Activated naive CD8-positive, alpha-beta T cell treated with anti-CD3 and anti-CD28 coated beads, Interleukin-2, amount 50 U/mL, for 24 hours (primary cell): ENCODE data around the gene ZNF133.
"Not testable (repeated sequence)": the region's sequence is repeated elsewhere in the genome, so short reads cannot be mapped to it uniquely, and the experiment has no call there.

Experiments used
- ATAC-seq: fragments of 150-1000 bp; cut with Tn5 transposase; one replicate; pipeline ENCODE4 v1.10.0; 2021
- DNase-seq: peaks from one replicate; pipeline ENCODE4 v3.0.0; 2021
- H3K27ac Mint-ChIP-seq: one replicate; pipeline ENCODE4 v1.8.0; 2021; ENCODE audit warnings: mild to moderate bottlenecking, mixed read lengths
- H3K27me3 Mint-ChIP-seq: one replicate; pipeline ENCODE4 v1.8.0; 2021; ENCODE audit warnings: mixed read lengths
- H3K36me3 Mint-ChIP-seq: one replicate; pipeline ENCODE4 v1.8.0; 2021; ENCODE audit warnings: low read depth, mixed read lengths
- H3K4me1 Mint-ChIP-seq: one replicate; pipeline ENCODE4 v1.8.0; 2021; ENCODE audit warnings: mixed read lengths
- H3K4me3 Mint-ChIP-seq: one replicate; pipeline ENCODE4 v1.8.0; 2021; ENCODE audit warnings: mild to moderate bottlenecking, moderate library complexity, mixed read lengths
- H3K9me3 Mint-ChIP-seq: one replicate; pipeline ENCODE4 v1.8.0; 2021; ENCODE audit warnings: mixed read lengths

The ZNF133 gene

DNA sequence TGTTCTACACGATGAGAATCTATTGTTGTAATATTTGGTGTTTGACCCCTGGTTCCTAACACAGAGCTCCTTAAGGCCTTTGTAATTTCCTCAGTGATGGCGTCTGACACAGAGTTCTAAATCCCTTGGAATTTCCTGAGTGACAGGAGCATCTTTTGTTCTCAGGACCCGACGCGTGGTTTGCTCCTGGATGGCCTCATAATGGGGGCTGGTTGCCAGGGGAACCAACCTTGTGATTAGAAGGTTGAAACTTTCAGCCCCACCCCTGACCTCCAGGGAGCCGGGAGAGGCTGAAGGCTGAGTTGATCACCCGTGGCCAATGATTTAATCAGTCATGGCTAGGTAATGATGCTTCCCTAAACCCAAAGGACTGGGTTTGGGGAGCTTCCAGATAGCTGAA lies 20.5 kb upstream of the ZNF133 start:
- Mint-ChIP-seq H3K9me3 (no peaks in the 10 kb centered on the region), H3K27me3 (peaks cover 14% of the 10 kb centered on the region), H3K4me3 (no peak overlapping the region), H3K4me1 (no peaks in the 10 kb centered on the region), H3K27ac (no peak overlapping the region), H3K36me3 (no peaks in the 10 kb centered on the region)
- ATAC-seq (no peak), DNase-seq (no peak)

DNA sequence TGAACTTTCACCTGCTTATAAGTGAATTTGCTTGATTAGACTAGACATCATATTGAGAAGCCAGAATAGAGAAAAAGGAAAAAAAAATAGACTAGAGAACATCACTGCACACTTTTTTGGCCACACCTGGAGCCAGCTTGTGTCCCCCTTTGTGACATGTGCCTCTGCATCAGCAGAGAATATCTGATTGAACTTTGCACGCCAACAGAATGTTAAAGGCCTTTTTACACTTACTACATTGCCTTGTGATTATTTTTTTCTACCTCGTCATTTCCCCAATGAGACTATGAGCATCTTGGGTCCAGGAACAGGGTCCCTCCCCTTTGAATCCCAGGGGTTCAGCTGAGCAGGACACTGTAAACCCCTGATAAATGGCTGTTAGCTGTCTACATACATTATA lies 17.2 kb upstream of the ZNF133 start:
- Mint-ChIP-seq H3K36me3 (no peaks in the 10 kb centered on the region), H3K27me3 (peaks cover 25% of the 10 kb centered on the region), H3K4me1 (no peaks in the 10 kb centered on the region), H3K27ac (no peak overlapping the region), H3K9me3 (no peaks in the 10 kb centered on the region), H3K4me3 (no peak overlapping the region)
- DNase-seq (no peak), ATAC-seq (no peak)

DNA sequence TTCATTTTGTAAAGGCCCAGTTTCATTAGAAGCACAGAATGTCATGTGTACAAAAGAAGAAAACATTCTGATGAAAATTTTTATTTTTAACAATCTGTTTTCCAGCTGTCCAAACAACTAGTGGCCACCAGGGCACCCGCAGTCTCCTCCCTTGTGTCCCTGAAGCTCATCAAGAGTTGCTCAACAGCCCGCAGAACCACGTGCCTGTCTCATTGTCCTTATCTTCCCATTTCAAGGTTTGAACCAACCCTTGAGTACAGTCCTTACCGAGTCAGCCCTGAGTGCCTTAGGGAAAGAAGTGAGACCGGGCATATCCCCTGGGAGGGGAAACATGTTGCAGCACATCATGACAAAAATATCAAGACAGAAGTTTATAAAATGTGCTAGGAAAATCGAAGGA lies 15.9 kb upstream of the ZNF133 start:
- H3K4me3 Mint-ChIP-seq: no peak overlapping the region
- peaks cover 28% of the 10 kb centered on the region for H3K27me3 Mint-ChIP-seq
- ATAC-seq (no peak), DNase-seq (no peak)
- H3K27ac Mint-ChIP-seq: no peak overlapping the region
- no peaks in the 10 kb centered on the region for H3K36me3 Mint-ChIP-seq
- H3K4me1 Mint-ChIP-seq: peaks cover 4% of the 10 kb centered on the region
- no peaks in the 10 kb centered on the region for H3K9me3 Mint-ChIP-seq

DNA sequence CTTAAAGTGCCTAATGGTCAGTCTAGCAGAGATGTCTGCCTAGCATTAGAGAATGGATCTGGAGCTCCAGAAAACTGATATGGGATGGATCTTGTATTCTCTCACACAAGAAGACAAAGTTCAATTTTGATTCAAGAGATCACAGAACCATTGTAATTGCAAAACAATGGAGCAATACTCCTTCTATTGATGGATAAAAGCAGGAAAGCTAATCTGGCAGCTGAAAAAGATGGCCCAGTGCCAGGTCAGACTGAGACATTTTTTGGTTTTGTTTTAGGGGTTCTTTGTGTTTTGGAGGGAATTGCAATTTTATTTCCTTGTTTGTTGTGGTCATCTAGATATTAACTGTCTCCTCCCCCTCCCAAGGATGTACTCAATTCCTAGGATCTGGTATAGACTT lies 14.6 kb upstream of the ZNF133 start:
- H3K4me3 Mint-ChIP-seq: no peak overlapping the region
- peaks cover 34% of the 10 kb centered on the region for H3K27me3 Mint-ChIP-seq
- DNase-seq: no peak
- no peaks in the 10 kb centered on the region for H3K9me3 Mint-ChIP-seq
- peaks cover 4% of the 10 kb centered on the region for H3K4me1 Mint-ChIP-seq
- H3K27ac Mint-ChIP-seq: no peak overlapping the region
- no peaks in the 10 kb centered on the region for H3K36me3 Mint-ChIP-seq
- no peak for ATAC-seq

GRCh38 chr20:18275960-18276359 lies 12.4 kb upstream of the ZNF133 start:
- H3K4me1 Mint-ChIP-seq, ATAC-seq, H3K9me3 Mint-ChIP-seq, DNase-seq, H3K36me3 Mint-ChIP-seq, H3K27ac Mint-ChIP-seq, H3K4me3 Mint-ChIP-seq: not testable (repeated sequence)
- H3K27me3 Mint-ChIP-seq: peaks cover 51% of the 10 kb centered on the region

DNA sequence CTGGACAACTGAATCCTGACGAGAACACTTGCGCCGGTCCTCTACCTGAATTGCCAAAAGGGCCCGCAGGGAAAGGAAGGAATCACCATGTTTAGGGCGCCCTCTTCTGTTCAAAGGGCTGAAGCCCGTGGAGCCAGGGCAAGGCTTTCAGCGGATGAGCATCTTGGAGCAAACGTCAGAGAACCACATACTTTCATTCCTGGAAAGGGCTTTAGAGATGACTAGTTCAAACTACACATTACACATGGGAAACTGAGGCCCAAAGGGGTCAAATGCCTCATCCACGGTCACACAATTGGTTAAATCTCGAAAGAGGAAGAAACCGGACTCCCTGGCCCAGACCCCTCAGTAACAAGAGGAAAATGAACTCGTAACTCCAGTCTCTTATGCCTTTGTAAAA lies 11.5 kb upstream of the ZNF133 start:
- H3K27ac Mint-ChIP-seq: no peak overlapping the region
- ATAC-seq (peak; percentile 76), DNase-seq (peak; percentile 67)
- H3K27me3 Mint-ChIP-seq: peaks cover 51% of the 10 kb centered on the region
- peaks cover 4% of the 10 kb centered on the region for H3K4me1 Mint-ChIP-seq
- H3K9me3 Mint-ChIP-seq: no peaks in the 10 kb centered on the region
- H3K36me3 Mint-ChIP-seq: no peaks in the 10 kb centered on the region
- no peak overlapping the region for H3K4me3 Mint-ChIP-seq

GRCh38 chr20:18279242-18279641 lies 9.1 kb upstream of the ZNF133 start:
- no peak overlapping the region for H3K27ac Mint-ChIP-seq
- DNase-seq (no peak), ATAC-seq (peak; percentile 68)
- H3K36me3 Mint-ChIP-seq: no peaks in the 10 kb centered on the region
- peaks cover 4% of the 10 kb centered on the region for H3K4me1 Mint-ChIP-seq
- peaks cover 55% of the 10 kb centered on the region for H3K27me3 Mint-ChIP-seq
- no peak overlapping the region for H3K4me3 Mint-ChIP-seq
- no peaks in the 10 kb centered on the region for H3K9me3 Mint-ChIP-seq

DNA sequence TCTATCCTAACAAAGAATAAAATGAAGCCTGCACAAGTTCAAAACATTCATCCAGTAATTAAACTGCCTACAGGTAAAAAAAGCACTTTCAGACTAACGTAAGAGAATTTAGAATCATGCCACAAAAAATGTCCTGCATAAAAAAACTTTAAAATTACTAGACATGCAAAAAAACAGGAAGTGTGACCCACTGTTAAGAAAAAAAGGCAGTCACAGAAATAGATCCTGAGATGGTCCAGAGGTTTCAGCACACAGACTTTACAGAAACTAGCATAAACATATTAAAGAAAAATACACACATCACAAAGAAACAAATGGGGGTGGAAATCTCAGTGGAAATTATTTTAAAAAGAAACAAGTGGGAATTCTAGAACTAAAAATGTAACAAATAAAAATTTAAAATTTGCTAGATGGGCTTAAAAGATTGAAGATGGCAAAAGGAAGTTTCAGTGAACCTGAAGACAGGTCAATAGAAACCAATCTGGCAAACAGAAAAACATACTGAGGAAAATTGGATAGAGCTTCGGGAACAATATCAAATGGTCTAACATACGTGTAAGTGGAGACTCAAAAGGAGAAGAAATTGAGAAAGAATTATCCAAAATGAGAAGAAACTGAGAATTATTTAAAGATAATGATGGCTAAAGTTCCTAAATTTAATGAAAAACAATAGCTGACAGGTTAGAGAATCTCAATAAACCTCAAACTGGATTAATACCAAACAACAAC lies 3.4 kb upstream of the ZNF133 start:
- Mint-ChIP-seq H3K4me1 (peaks cover 15% of the 10 kb centered on the region), H3K9me3 (peaks cover 17% of the 10 kb centered on the region), H3K4me3 (no peak overlapping the region), H3K36me3 (peaks cover 3% of the 10 kb centered on the region), H3K27ac (no peak overlapping the region), H3K27me3 (peaks cover 29% of the 10 kb centered on the region)
- no peak for ATAC-seq
- DNase-seq: no peak

DNA sequence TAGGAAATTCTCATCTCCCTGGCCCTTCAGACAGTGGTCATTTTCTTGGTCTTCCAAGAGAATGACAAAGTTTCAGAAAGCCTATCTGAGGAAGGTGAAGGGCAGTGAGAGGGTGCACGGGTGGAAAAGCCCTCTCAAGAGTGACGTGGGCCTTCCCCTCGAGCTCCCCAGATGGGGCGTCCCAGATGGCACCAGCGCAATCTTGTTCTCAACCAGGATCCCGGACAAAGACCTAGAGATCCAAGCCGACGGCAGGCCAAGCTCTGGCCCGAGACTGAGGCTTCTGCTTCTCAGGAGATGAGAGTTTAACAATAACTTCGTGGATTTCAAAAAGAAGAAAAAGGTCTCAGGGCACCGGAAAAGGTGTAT lies 797 bp upstream of the ZNF133 start:
- Mint-ChIP-seq H3K9me3 (peaks cover 17% of the 10 kb centered on the region), H3K4me1 (peaks cover 17% of the 10 kb centered on the region), H3K36me3 (peaks cover 21% of the 10 kb centered on the region), H3K27ac (peak overlapping the region; percentile 96), H3K4me3 (peak overlapping the region; percentile 98), H3K27me3 (peaks cover 15% of the 10 kb centered on the region)
- ATAC-seq (no peak), DNase-seq (no peak)

GRCh38 chr20:18288749-18289267 lies 481 bp downstream of the ZNF133 start:
- Mint-ChIP-seq H3K4me3 (peak overlapping the region; percentile 98), H3K9me3 (peaks cover 17% of the 10 kb centered on the region), H3K27me3 (peaks cover 11% of the 10 kb centered on the region), H3K4me1 (peaks cover 17% of the 10 kb centered on the region), H3K36me3 (peaks cover 25% of the 10 kb centered on the region), H3K27ac (peak overlapping the region; percentile 96)
- DNase-seq (no peak), ATAC-seq (peak; percentile 16)

DNA sequence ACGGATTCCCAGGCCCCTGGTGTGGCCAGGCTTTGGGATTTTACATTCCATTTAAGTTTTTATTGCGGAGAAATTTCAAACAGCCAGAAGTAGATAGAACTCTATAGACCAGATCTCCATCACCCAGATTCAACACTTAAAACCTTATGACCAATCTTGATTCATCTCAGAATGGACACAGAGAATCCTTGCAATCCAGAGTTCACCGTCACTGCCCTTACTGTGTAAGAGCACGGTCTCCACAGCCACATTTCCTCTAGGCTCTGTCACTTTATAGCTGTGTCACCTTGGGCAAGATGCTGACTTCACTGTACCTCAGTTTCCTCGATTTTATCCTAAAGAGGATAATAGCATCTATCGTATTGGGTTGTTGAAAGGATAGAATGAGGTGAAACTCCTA lies 979 bp downstream of the ZNF133 start:
- Mint-ChIP-seq H3K27me3 (peaks cover 7% of the 10 kb centered on the region), H3K9me3 (peaks cover 17% of the 10 kb centered on the region), H3K36me3 (peaks cover 28% of the 10 kb centered on the region), H3K4me3 (peak overlapping the region; percentile 98), H3K27ac (no peak overlapping the region), H3K4me1 (peaks cover 17% of the 10 kb centered on the region)
- DNase-seq (no peak), ATAC-seq (no peak)

DNA sequence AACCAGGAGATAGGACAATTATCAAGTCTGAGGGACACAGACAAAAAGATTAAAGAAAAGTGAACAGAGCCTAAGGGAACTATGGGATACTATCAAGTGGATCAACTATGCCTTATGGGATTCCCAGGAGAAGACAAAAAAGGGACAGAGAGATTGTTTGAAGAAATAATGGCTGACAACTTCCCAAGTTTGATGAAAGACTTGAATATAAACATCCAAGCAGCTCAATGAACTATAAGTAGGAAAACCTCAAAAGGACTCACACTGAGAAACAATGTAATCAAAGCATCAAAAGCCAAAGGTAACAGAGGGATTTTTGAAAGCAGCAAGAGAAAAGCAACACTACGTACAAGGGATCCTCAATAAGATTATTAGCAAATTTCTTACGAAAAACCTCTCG lies 11.0 kb downstream of the ZNF133 start:
- no peak overlapping the region for H3K4me3 Mint-ChIP-seq
- peaks cover 31% of the 10 kb centered on the region for H3K36me3 Mint-ChIP-seq
- no peak for ATAC-seq
- no peaks in the 10 kb centered on the region for H3K4me1 Mint-ChIP-seq
- DNase-seq: no peak
- H3K27me3 Mint-ChIP-seq: no peaks in the 10 kb centered on the region
- no peak overlapping the region for H3K27ac Mint-ChIP-seq
- H3K9me3 Mint-ChIP-seq: no peaks in the 10 kb centered on the region

GRCh38 chr20:18304618-18305017 lies 16.3 kb downstream of the ZNF133 start:
- DNase-seq (no peak), ATAC-seq (no peak)
- no peaks in the 10 kb centered on the region for H3K27me3 Mint-ChIP-seq
- peaks cover 18% of the 10 kb centered on the region for H3K36me3 Mint-ChIP-seq
- no peaks in the 10 kb centered on the region for H3K4me1 Mint-ChIP-seq
- H3K27ac Mint-ChIP-seq: no peak overlapping the region
- no peak overlapping the region for H3K4me3 Mint-ChIP-seq
- no peaks in the 10 kb centered on the region for H3K9me3 Mint-ChIP-seq

- no peak for DNase-seq
- H3K4me3 Mint-ChIP-seq: no peak overlapping the region
- no peak overlapping the region for H3K27ac Mint-ChIP-seq
- no peaks in the 10 kb centered on the region for H3K4me1 Mint-ChIP-seq
- no peaks in the 10 kb centered on the region for H3K9me3 Mint-ChIP-seq
- H3K36me3 Mint-ChIP-seq: peaks cover 17% of the 10 kb centered on the region
- ATAC-seq: no peak
- no peaks in the 10 kb centered on the region for H3K27me3 Mint-ChIP-seq
Measured at GRCh38 chr20:18307301-18307700, 19.0 kb downstream of the ZNF133 start.

- no peak overlapping the region for H3K4me3 Mint-ChIP-seq
- DNase-seq (no peak), ATAC-seq (no peak)
- no peak overlapping the region for H3K27ac Mint-ChIP-seq
- peaks cover 28% of the 10 kb centered on the region for H3K36me3 Mint-ChIP-seq
- no peaks in the 10 kb centered on the region for H3K9me3 Mint-ChIP-seq
- H3K27me3 Mint-ChIP-seq: no peaks in the 10 kb centered on the region
- H3K4me1 Mint-ChIP-seq: no peaks in the 10 kb centered on the region
Measured at GRCh38 chr20:18310051-18310450, 21.7 kb downstream of the ZNF133 start.

GRCh38 chr20:18310592-18310991 lies 22.3 kb downstream of the ZNF133 start:
- no peak overlapping the region for H3K27ac Mint-ChIP-seq
- no peaks in the 10 kb centered on the region for H3K4me1 Mint-ChIP-seq

More at GRCh38 chr20:18310592-18310991, 22.3 kb downstream of the ZNF133 start:
- DNase-seq (no peak), ATAC-seq (no peak)
- H3K27me3 Mint-ChIP-seq: no peaks in the 10 kb centered on the region
- H3K9me3 Mint-ChIP-seq: no peaks in the 10 kb centered on the region
- H3K4me3 Mint-ChIP-seq: no peak overlapping the region
- peaks cover 33% of the 10 kb centered on the region for H3K36me3 Mint-ChIP-seq
